ENCODE results near the gene CCDC85B.

DNA sequence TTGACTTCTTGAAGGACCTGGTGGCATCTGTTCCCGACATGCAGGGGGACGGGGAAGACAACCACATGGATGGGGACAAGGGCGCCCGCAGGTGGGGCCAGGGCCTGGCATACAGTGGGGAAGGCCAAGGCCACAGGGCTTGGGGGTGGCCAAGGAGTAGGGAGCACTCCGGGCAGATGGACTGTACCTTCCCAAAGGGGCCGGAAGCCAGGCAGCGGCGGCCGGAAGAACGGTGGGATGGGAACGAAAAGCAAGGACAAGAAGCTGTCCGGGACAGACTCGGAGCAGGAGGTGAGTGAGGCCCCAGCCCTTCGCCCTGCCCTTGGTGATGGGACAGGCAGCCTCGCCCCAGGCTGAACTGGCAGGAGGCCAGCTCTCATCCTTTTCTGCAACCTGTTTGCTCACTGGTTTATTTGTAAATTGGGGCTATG is 29.9 kb downstream of the CCDC85B start:
- no peak for TF ChIP-seq POLR2A (IDR thresholded peaks at IDR 0.05)
- TF ChIP-seq, protein P1, sequence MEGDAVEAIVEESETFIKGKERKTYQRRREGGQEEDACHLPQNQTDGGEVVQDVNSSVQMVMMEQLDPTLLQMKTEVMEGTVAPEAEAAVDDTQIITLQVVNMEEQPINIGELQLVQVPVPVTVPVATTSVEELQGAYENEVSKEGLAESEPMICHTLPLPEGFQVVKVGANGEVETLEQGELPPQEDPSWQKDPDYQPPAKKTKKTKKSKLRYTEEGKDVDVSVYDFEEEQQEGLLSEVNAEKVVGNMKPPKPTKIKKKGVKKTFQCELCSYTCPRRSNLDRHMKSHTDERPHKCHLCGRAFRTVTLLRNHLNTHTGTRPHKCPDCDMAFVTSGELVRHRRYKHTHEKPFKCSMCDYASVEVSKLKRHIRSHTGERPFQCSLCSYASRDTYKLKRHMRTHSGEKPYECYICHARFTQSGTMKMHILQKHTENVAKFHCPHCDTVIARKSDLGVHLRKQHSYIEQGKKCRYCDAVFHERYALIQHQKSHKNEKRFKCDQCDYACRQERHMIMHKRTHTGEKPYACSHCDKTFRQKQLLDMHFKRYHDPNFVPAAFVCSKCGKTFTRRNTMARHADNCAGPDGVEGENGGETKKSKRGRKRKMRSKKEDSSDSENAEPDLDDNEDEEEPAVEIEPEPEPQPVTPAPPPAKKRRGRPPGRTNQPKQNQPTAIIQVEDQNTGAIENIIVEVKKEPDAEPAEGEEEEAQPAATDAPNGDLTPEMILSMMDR (IDR thresholded peaks at IDR 0.05), result no peak

All from adrenal gland (tissue), 5 donors.